LHCN-M2 (cell line): ENCODE measurements around the gene ENC1. TPM values are rescaled to one million over a fixed set of nuclear protein-coding genes. Genes with fewer than 3 reads are reported as not detected.

ENCODE experiments used
- DNase-seq: peaks from one replicate; pipeline ENCODE4 v3.0.0-alpha.2; 2012; ENCODE audit warnings: low read depth
- total RNA-seq: library from RNA; depleted of rRNA; stranded (reverse); fragments of >200 nt; gene quantifications from 2 replicates; pipeline ENCODE4 v1.2.3, GENCODE V29; 2014

Gene ENC1
- total RNA-seq, 1 experiment from 2014 or later, result 60.3 TPM

DNA sequence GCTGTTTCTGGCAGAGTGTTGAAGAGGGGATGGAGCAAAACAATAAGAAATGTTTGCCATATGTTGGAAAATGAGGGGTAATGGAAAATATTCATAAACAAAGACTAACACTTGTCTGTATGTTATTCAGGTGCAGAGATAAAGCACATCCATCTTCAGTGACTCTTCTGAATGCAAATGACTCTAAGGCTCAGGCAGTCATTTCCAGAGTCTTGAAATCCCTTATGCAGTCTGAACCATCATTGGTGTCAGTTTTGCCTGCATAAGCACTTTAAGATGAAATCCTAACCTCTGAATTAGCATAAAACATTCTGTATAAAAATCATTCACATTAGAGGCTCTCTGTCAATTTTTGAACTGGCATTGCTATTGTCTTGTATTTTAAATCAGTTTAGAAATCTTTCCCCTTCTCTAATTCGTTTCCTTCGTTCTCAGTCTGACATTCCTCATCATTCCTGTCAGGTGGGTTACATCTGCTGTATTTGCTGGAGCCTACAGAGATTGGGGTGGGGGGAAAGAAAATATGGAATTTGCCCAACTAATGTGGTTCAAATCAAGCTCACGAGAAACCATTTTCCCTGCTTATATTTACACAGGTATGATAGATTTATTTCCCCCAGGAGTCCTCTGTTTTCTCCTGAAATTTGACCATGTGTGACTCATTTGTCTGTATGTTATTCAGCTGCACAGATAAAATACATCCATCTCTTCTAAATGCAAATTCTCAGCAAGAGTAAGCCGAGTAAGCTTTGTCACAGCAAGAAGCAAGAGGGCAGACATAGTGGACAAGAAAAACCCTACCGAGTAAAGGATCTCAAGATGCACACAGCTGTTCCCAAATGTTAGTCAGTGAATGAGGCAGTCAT, 31.6 kb downstream of the ENC1 start:
- no peak for DNase-seq

DNA sequence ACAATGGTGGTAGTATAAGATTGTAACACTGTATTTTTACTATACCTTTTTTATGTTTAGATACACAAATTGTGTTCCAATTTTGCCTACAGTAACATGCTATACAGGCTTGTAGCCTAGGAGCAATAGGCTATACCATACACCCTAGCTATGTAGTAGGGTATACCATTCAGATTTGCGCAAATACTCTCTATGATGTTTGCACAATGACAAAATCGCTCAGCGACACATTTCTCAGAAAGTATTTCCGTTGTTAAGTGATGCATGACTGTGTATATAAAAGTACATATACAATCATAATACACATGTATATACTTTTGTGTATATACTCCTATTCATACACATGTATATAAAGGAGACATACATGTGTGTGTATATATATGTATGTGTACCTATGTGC, 34.8 kb downstream of the ENC1 start:
- no peak for DNase-seq

DNA sequence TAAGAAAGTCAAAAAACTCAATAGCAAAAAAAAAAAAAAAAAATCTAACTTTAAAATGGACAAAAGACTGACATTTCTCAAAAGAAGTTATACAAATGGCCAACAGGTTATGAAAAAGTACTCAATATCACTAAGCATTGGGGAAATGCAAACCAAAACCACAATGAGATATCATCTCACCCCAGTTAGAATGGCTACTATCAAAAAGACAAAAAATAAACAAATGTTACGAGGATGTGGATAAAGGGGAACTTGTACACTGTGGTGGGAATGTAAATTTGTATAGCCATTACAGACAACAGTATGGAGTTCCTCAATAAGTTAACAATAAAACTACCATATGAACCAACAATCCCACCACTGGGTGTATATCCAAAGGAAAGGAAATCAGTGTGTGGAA, 37.2 kb downstream of the ENC1 start:
- no peak for DNase-seq

DNA sequence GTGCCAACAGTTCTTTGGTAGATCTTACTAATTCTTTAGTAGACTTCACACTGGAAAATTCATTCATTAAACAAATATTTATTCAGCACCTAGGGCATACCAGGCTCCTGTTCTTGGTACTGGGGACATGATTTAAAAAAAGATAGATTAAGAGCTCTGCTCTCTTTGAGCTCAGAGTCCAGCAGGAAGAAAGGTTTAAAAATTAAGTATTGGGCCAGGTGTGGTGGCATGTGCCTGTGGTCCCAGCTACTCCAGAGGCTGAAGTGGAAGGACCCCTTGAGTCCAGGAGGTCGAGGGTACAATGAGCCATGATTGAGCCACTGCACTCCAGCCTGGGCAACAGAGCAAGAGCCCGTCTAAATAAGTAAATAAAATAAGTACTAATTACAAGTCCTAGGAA, 41.4 kb downstream of the ENC1 start:
- no peak for DNase-seq

DNA sequence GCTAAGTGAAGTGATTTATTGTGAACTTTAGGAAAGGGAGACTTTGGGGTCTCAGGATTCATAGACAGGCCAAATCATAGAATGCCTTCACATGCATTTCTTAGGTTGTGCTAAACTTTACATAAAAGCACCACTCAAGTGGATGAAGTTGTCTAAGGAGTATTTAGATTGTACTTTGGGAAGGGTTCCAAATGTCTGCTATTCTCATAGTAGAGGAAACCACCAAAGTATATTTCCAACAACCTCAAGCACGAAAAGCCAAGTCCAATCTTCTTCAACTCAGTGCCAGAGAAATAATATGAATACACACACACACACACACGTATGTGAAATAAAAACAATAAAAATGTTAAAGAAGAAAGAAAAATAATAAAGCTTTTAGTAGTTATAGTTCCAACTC, 41.8 kb downstream of the ENC1 start:
- DNase-seq, result no peak

GRCh38 chr5:74596927-74597326, 43.6 kb downstream of the ENC1 start:
- DNase-seq, result no peak

GRCh38 chr5:74595143-74595925, 45.2 kb downstream of the ENC1 start:
- DNase-seq, result peak; percentile 55

GRCh38 chr5:74594137-74595040, 46.1 kb downstream of the ENC1 start:
- DNase-seq, result no peak

GRCh38 chr5:74589204-74590056, 51.1 kb downstream of the ENC1 start:
- DNase-seq, result no peak

- DNase-seq, result no peak
Observed at GRCh38 chr5:74588415-74588814, 52.1 kb downstream of the ENC1 start.

- DNase-seq, result no peak
Observed at GRCh38 chr5:74587890-74588289, 52.6 kb downstream of the ENC1 start.

- no peak for DNase-seq
Observed at GRCh38 chr5:74587300-74587699, 53.2 kb downstream of the ENC1 start.

- DNase-seq, result no peak
Observed at GRCh38 chr5:74586856-74587255, 53.7 kb downstream of the ENC1 start.

DNA sequence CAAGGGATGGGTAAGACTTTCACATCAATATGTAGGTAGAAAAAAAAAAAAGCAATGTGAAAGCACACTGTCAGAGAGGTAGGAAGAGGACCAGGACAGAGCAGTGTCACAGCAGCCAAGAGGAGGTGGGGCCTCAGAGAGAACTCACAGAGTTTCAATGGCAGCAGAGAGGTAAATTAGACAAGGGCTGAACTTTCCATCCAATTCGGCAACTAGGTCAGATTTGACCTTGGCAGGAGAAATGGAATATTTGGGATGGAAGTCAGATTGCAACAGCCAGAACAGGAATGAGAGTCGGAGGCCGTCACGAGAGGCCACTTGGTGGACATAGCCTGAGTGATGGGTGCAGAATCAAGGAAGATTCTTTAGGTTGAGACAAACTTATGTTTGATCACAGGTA, 57.7 kb downstream of the ENC1 start:
- DNase-seq, result no peak

DNA sequence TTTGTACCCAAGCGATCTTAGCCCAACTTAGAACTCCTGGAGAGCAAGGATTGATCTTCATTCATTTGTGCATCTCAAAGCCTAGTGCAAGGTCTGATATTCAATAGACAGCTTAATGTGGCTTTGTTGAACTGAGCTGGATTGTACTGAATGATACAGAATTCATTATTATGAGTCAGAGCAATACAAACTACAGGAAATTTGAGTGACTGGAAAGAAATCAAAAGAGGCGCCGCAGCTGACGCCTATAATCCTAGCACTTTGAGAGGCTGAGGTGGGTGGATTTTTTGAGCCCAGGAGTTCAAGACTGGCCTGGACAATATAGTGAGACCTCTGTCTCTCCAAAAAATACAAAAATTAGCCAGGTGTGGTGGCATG, 58.6 kb downstream of the ENC1 start:
- DNase-seq, result peak; percentile 32

DNA sequence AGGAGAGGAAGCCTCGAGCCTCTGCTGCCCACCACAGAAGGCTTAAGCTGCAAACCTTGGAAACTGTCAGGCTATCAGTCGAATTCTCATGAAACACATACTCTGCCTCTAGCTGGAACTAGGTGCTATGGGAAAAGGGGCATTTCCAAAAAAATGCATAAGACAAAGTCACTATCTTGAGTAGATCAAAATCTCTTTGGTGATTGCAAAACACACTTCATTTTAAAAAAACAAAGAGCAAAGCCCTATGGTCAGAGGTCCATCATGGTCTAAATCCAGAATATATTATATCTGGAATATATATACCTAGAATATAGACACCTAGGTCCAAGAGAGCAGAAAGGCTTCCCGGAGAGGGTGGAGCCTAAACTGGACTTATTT, 59.8 kb downstream of the ENC1 start:
- DNase-seq, result no peak

DNA sequence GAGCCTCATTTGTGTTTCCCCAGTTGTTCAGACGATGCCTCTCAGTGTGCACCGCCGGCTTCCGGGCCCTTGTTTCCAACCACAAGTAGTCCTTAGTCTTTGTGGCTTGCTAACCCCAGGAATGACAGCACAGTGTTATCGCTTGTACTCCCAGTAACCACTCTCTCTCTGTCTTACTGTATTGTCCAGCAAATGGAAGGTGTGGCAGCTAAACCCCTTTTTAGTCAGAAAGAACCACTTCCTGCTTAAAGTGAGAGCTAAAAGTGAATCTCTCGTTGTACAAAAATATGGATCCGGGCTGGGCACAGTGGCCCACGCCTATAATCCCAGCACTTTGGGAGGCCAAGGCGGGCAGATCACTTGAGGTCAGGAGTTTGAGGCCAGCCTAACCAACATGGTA, 61.3 kb downstream of the ENC1 start:
- DNase-seq, result peak; percentile 91

DNA sequence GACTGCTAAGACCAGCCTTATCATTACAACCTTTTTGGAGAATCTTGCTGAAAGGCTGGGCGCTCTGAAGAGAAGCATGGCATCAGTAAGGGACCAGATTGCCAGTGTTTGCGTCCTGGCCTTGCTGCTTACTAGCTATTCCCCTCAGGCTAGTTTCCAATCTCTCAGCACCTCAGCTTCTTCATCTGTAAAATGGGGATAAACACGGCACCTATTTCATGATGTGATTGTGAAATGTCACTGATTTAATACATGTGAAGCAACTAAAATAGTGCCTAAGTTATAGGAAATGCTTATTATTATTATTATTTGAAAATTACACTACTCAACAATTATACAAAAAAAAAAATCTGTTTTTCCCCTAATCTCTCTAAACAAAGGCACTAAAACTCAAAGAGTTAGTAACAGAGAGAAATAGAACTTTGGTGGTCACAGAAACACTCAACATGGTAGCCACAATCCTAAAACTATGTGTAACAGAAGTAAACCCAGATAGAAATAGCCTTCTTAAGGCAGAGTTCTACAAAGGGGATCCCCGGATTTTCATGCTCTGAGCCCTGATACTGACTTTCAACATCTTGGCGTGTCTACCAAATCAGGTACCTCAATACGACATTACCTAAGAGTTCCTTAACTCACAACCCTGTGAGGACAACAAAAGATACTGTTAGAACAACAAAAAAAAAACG, 62.0 kb downstream of the ENC1 start:
- DNase-seq, result no peak
